GM23338 (cell line): ENCODE measurements around the gene TMEM236. TPM values are rescaled to one million over a fixed set of nuclear protein-coding genes. Genes with fewer than 3 reads are reported as not detected.

ENCODE experiments used
- ATAC-seq: fragments of 200-7000 bp; cut with Tn5 transposase; 3 replicates; pipeline ENCODE4 v1.9.1; 2020
- DNase-seq: peaks from one replicate; pipeline ENCODE4 v3.0.0-alpha.2; 2015; ENCODE audit warnings: low spot score
- H2AFZ ChIP-seq: fragments of 200-600 bp; sonication (generic); 2 replicates; pipeline ENCODE4 v1.8.0; 2016; ENCODE audit warnings: antibody characterized with exemption, mild to moderate bottlenecking, moderate library complexity
- H3F3A ChIP-seq: fragments of 200-600 bp; sonication (generic); replicated peaks from 2 replicates; pipeline ENCODE4 v1.8.0; 2017; ENCODE audit warnings: antibody characterized with exemption, mixed run types, low read depth
- H3K27ac ChIP-seq: fragments of 200-600 bp; sonication (generic); 2 replicates; pipeline ENCODE4 v1.6.1; 2016; ENCODE audit warnings: low read depth
- H3K27me3 ChIP-seq: fragments of 200-600 bp; sonication (generic); 2 replicates; pipeline ENCODE4 v1.8.0; 2016; ENCODE audit warnings: mild to moderate bottlenecking, mixed run types, moderate library complexity; ENCODE audit not compliant: insufficient read depth
- H3K36me3 ChIP-seq: fragments of 200-600 bp; sonication (generic); 2 replicates; pipeline ENCODE4 v1.8.0; 2016; ENCODE audit warnings: mild to moderate bottlenecking; ENCODE audit not compliant: insufficient read depth
- H3K4me1 ChIP-seq: fragments of 200-600 bp; sonication (generic); 2 replicates; pipeline ENCODE4 v1.8.0; 2016; ENCODE audit warnings: mild to moderate bottlenecking, moderate library complexity; ENCODE audit not compliant: insufficient read depth
- H3K4me2 ChIP-seq: fragments of 200-600 bp; sonication (generic); 2 replicates; pipeline ENCODE4 v1.7.1; 2017; ENCODE audit warnings: mixed run types
- H3K4me3 ChIP-seq: fragments of 200-600 bp; sonication (generic); 2 replicates; pipeline ENCODE4 v1.6.1; 2016; ENCODE audit warnings: mixed run types
- H3K79me2 ChIP-seq: fragments of 200-600 bp; sonication (generic); replicated peaks from 2 replicates; pipeline ENCODE4 v1.8.0; 2017; ENCODE audit warnings: mild to moderate bottlenecking; ENCODE audit not compliant: insufficient read depth
- H3K9me2 ChIP-seq: fragments of 200-600 bp; sonication (generic); 2 replicates; pipeline ENCODE4 v1.8.0; 2017; ENCODE audit not compliant: insufficient read depth
- H4K20me1 ChIP-seq: fragments of 200-600 bp; sonication (generic); replicated peaks from 2 replicates; pipeline ENCODE4 v1.8.0; 2017; ENCODE audit warnings: mild to moderate bottlenecking; ENCODE audit not compliant: insufficient read depth
- H3K27ac Mint-ChIP-seq: 2 replicates; pipeline ENCODE4 v1.8.0; 2020; ENCODE audit warnings: inconsistent platforms, mild to moderate bottlenecking, moderate library complexity, mixed read lengths
- H3K27me3 Mint-ChIP-seq: 3 replicates; pipeline ENCODE4 v1.8.0; 2022; ENCODE audit warnings: low read depth, mild to moderate bottlenecking, moderate library complexity, mixed read lengths, inconsistent platforms; ENCODE audit not compliant: insufficient read depth, poor library complexity
- H3K36me3 Mint-ChIP-seq: 3 replicates; pipeline ENCODE4 v1.8.0; 2021; ENCODE audit warnings: low read depth, mild to moderate bottlenecking, inconsistent platforms, moderate library complexity, mixed read lengths
- H3K4me1 Mint-ChIP-seq: 3 replicates; pipeline ENCODE4 v1.8.0; 2020; ENCODE audit warnings: mild to moderate bottlenecking, inconsistent platforms, mixed read lengths
- H3K4me3 Mint-ChIP-seq: 3 replicates; pipeline ENCODE4 v1.8.0; 2021; ENCODE audit warnings: moderate library complexity, mild to moderate bottlenecking, inconsistent platforms, mixed read lengths
- H3K9me3 Mint-ChIP-seq: 3 replicates; pipeline ENCODE4 v1.8.0; 2020; ENCODE audit warnings: moderate library complexity, mild to moderate bottlenecking, inconsistent platforms, mixed read lengths
- CREB1 ChIP-seq: fragments of 250-450 bp; sonication (Bioruptor Pico); IDR thresholded peaks from 2 replicates; pipeline ENCODE4 v1.5.0; 2020; ENCODE audit warnings: low read depth, mild to moderate bottlenecking, moderate library complexity
- EZH2 ChIP-seq: fragments of 200-600 bp; sonication (generic); IDR thresholded peaks from one replicate; pipeline ENCODE4 v1.8.0; 2017; ENCODE audit warnings: antibody characterized with exemption, mild to moderate bottlenecking, low read depth; ENCODE audit not compliant: unreplicated experiment
- EZH2phosphoT487 ChIP-seq: fragments of 200-600 bp; sonication (generic); IDR thresholded peaks from one replicate; pipeline ENCODE4 v1.8.1; 2018; ENCODE audit warnings: antibody characterized with exemption; ENCODE audit not compliant: unreplicated experiment
- JUNB ChIP-seq: IDR thresholded peaks from one replicate; pipeline ENCODE4 v1.6.1; 2016; ENCODE audit warnings: antibody characterized with exemption; ENCODE audit not compliant: unreplicated experiment
- NANOG ChIP-seq: IDR thresholded peaks from 2 replicates; pipeline ENCODE4 v1.6.1; 2016; ENCODE audit warnings: antibody characterized with exemption, borderline replicate concordance
- REST ChIP-seq: IDR thresholded peaks from one replicate; pipeline ENCODE4 v1.6.1; 2018; ENCODE audit warnings: antibody characterized with exemption; ENCODE audit not compliant: unreplicated experiment
- STAT1 ChIP-seq: IDR thresholded peaks from one replicate; pipeline ENCODE4 v1.6.1; 2016; ENCODE audit warnings: antibody characterized with exemption; ENCODE audit not compliant: unreplicated experiment
- ZNF114 ChIP-seq: fragments of 250-450 bp; sonication (Bioruptor Pico); IDR thresholded peaks from 2 replicates; pipeline ENCODE4 v1.5.0; 2020; ENCODE audit warnings: mild to moderate bottlenecking, moderate library complexity
- ZNF331 ChIP-seq: fragments of 250-450 bp; sonication (Bioruptor Pico); IDR thresholded peaks from 2 replicates; pipeline ENCODE4 v1.5.0; 2020; ENCODE audit warnings: low read depth, mild to moderate bottlenecking, moderate library complexity
- polyA plus RNA-seq: library from polyadenylated mRNA; unstranded; fragments of >200 nt; fragmentation: Nextera tagmentation; extraction: Ambion mirVana; gene quantifications from 2 replicates; pipeline ENCODE4 v1.2.1, GENCODE V29; 2016
- total RNA-seq: library from RNA; depleted of rRNA; stranded (reverse); fragments of >200 nt; shearing (Covaris generic); gene quantifications from 2 replicates; pipeline ENCODE4 v1.2.3, GENCODE V29; 2014
- TF ChIP-seq, protein P1 (sequence below): IDR thresholded peaks from 2 replicates; pipeline ENCODE4 v1.6.1; 2016; ENCODE audit warnings: antibody characterized with exemption
- TF ChIP-seq, protein P2 (sequence below): fragments of 250-450 bp; sonication (Bioruptor Pico); IDR thresholded peaks from 2 replicates; pipeline ENCODE4 v1.5.0; 2020; ENCODE audit warnings: mild to moderate bottlenecking, moderate library complexity

The TMEM236 gene
- total and polyA plus RNA-seq, 2 experiments from 2014 or later, result 0.03 TPM

- TF ChIP-seq NANOG (no peak), REST (no peak), EZH2 (no peak), CREB1 (CRISPR knock-in tag) (no peak)
These were observed 65.3 kb downstream of the TMEM236 start (continued) for GRCh38 chr10:17817316-17817715.

- H2AFZ ChIP-seq, result no peak overlapping the region
- no peak overlapping the region for H3K4me3 Mint-ChIP-seq
- no peaks in the 10 kb centered on the region for H3K4me1 ChIP-seq
- no peak overlapping the region for H3K4me2 ChIP-seq
- H3K27ac Mint-ChIP-seq, result no peak overlapping the region
- H3K9me2 ChIP-seq, result no peaks in the 10 kb centered on the region
- H3K27me3 ChIP-seq, result no peaks in the 10 kb centered on the region
- no peak for TF ChIP-seq EZH2phosphoT487
- no peak for TF ChIP-seq ZNF114
- TF ChIP-seq EZH2, result no peak
- TF ChIP-seq, protein P1, sequence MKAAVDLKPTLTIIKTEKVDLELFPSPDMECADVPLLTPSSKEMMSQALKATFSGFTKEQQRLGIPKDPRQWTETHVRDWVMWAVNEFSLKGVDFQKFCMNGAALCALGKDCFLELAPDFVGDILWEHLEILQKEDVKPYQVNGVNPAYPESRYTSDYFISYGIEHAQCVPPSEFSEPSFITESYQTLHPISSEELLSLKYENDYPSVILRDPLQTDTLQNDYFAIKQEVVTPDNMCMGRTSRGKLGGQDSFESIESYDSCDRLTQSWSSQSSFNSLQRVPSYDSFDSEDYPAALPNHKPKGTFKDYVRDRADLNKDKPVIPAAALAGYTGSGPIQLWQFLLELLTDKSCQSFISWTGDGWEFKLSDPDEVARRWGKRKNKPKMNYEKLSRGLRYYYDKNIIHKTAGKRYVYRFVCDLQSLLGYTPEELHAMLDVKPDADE, result no peak
- TF ChIP-seq CREB1 (CRISPR knock-in tag), result no peak
- no peak for TF ChIP-seq JUNB
- TF ChIP-seq, protein P2, sequence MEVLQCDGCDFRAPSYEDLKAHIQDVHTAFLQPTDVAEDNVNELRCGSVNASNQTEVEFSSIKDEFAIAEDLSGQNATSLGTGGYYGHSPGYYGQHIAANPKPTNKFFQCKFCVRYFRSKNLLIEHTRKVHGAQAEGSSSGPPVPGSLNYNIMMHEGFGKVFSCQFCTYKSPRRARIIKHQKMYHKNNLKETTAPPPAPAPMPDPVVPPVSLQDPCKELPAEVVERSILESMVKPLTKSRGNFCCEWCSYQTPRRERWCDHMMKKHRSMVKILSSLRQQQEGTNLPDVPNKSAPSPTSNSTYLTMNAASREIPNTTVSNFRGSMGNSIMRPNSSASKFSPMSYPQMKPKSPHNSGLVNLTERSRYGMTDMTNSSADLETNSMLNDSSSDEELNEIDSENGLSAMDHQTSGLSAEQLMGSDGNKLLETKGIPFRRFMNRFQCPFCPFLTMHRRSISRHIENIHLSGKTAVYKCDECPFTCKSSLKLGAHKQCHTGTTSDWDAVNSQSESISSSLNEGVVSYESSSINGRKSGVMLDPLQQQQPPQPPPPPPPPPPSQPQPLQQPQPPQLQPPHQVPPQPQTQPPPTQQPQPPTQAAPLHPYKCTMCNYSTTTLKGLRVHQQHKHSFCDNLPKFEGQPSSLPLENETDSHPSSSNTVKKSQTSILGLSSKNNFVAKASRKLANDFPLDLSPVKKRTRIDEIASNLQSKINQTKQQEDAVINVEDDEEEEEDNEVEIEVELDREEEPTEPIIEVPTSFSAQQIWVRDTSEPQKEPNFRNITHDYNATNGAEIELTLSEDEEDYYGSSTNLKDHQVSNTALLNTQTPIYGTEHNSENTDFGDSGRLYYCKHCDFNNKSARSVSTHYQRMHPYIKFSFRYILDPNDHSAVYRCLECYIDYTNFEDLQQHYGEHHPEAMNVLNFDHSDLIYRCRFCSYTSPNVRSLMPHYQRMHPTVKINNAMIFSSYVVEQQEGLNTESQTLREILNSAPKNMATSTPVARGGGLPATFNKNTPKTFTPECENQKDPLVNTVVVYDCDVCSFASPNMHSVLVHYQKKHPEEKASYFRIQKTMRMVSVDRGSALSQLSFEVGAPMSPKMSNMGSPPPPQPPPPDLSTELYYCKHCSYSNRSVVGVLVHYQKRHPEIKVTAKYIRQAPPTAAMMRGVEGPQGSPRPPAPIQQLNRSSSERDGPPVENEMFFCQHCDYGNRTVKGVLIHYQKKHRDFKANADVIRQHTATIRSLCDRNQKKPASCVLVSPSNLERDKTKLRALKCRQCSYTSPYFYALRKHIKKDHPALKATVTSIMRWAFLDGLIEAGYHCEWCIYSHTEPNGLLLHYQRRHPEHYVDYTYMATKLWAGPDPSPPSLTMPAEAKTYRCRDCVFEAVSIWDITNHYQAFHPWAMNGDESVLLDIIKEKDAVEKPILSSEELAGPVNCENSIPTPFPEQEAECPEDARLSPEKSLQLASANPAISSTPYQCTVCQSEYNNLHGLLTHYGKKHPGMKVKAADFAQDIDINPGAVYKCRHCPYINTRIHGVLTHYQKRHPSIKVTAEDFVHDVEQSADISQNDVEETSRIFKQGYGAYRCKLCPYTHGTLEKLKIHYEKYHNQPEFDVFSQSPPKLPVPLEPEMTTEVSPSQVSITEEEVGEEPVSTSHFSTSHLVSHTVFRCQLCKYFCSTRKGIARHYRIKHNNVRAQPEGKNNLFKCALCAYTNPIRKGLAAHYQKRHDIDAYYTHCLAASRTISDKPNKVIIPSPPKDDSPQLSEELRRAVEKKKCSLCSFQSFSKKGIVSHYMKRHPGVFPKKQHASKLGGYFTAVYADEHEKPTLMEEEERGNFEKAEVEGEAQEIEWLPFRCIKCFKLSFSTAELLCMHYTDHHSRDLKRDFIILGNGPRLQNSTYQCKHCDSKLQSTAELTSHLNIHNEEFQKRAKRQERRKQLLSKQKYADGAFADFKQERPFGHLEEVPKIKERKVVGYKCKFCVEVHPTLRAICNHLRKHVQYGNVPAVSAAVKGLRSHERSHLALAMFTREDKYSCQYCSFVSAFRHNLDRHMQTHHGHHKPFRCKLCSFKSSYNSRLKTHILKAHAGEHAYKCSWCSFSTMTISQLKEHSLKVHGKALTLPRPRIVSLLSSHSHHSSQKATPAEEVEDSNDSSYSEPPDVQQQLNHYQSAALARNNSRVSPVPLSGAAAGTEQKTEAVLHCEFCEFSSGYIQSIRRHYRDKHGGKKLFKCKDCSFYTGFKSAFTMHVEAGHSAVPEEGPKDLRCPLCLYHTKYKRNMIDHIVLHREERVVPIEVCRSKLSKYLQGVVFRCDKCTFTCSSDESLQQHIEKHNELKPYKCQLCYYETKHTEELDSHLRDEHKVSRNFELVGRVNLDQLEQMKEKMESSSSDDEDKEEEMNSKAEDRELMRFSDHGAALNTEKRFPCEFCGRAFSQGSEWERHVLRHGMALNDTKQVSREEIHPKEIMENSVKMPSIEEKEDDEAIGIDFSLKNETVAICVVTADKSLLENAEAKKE (CRISPR knock-in tag), result no peak
- no peak for TF ChIP-seq REST
- TF ChIP-seq STAT1, result no peak
- TF ChIP-seq ZNF331, result no peak
- H3K4me1 Mint-ChIP-seq, result no peaks in the 10 kb centered on the region
- H3K4me3 ChIP-seq, result no peak overlapping the region
- no peaks in the 10 kb centered on the region for H4K20me1 ChIP-seq
- H3K36me3 Mint-ChIP-seq, result no peaks in the 10 kb centered on the region
- no peak for DNase-seq
- no peaks in the 10 kb centered on the region for H3K79me2 ChIP-seq
- ATAC-seq, result no peak
- H3K27me3 Mint-ChIP-seq, result peaks cover 5% of the 10 kb centered on the region
- H3K9me3 Mint-ChIP-seq, result no peaks in the 10 kb centered on the region
- H3K27ac ChIP-seq, result no peak overlapping the region
- no peaks in the 10 kb centered on the region for H3K36me3 ChIP-seq
- H3F3A ChIP-seq, result no peaks in the 10 kb centered on the region
These were observed 65.8 kb downstream of the TMEM236 start for GRCh38 chr10:17817790-17818189.
